Measurements from ENCODE around the gene FOXO3.

- TF ChIP-seq, protein P1, sequence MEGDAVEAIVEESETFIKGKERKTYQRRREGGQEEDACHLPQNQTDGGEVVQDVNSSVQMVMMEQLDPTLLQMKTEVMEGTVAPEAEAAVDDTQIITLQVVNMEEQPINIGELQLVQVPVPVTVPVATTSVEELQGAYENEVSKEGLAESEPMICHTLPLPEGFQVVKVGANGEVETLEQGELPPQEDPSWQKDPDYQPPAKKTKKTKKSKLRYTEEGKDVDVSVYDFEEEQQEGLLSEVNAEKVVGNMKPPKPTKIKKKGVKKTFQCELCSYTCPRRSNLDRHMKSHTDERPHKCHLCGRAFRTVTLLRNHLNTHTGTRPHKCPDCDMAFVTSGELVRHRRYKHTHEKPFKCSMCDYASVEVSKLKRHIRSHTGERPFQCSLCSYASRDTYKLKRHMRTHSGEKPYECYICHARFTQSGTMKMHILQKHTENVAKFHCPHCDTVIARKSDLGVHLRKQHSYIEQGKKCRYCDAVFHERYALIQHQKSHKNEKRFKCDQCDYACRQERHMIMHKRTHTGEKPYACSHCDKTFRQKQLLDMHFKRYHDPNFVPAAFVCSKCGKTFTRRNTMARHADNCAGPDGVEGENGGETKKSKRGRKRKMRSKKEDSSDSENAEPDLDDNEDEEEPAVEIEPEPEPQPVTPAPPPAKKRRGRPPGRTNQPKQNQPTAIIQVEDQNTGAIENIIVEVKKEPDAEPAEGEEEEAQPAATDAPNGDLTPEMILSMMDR (IDR thresholded peaks at IDR 0.05) = no peak
- TF ChIP-seq POLR2A (IDR thresholded peaks at IDR 0.05) = no peak
Measured at GRCh38 chr6:108706649-108707048, 145.9 kb downstream of the FOXO3 start.
